ENCODE results near the gene GID4.

GID4 gene

DNA sequence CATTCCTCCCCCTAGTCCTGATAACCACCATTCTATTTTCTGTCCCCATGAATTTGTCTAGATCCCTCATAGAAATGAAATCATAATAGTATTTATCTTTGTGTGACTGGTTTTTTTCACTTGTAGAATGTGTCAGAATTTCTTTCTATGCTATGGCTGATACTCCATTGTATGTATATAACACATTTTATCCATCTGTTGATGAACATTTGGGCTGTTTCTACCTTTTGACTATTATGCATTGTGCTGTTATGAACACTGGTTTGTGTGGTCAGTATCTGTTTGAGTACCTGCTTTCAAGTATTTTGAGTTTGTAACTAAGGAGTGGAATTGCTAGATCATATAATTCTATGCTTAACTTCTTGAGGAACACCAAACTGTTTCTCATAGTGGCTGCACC lies 32.5 kb downstream of the GID4 start:
- no peak overlapping the region for H3K4me3 ChIP-seq (ENCODE audit: low read length)
- H3K27ac ChIP-seq (ENCODE audit: low read depth, low read length), result no peak overlapping the region
- TF ChIP-seq, protein P1, sequence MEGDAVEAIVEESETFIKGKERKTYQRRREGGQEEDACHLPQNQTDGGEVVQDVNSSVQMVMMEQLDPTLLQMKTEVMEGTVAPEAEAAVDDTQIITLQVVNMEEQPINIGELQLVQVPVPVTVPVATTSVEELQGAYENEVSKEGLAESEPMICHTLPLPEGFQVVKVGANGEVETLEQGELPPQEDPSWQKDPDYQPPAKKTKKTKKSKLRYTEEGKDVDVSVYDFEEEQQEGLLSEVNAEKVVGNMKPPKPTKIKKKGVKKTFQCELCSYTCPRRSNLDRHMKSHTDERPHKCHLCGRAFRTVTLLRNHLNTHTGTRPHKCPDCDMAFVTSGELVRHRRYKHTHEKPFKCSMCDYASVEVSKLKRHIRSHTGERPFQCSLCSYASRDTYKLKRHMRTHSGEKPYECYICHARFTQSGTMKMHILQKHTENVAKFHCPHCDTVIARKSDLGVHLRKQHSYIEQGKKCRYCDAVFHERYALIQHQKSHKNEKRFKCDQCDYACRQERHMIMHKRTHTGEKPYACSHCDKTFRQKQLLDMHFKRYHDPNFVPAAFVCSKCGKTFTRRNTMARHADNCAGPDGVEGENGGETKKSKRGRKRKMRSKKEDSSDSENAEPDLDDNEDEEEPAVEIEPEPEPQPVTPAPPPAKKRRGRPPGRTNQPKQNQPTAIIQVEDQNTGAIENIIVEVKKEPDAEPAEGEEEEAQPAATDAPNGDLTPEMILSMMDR (IDR thresholded peaks at IDR 0.05; ENCODE audit: low read depth, low read length, poor library complexity, severe bottlenecking), result no peak
- no peak for TF ChIP-seq EZH2phosphoT487 (IDR thresholded peaks at IDR 0.05; ENCODE audit: borderline replicate concordance, low read length)
- H3K4me1 ChIP-seq (ENCODE audit: control insufficient read depth, low read length), result no peaks in the 10 kb centered on the region
- H3K9me2 ChIP-seq (replicated peaks; ENCODE audit: control insufficient read depth, low read length), result no peaks in the 10 kb centered on the region
- H3K9me3 ChIP-seq (ENCODE audit: control insufficient read depth, insufficient read depth, low read length), result no peaks in the 10 kb centered on the region
- H4K20me1 ChIP-seq (ENCODE audit: control insufficient read depth, insufficient read depth, low read depth, low read length), result no peaks in the 10 kb centered on the region
- H3K4me2 ChIP-seq (ENCODE audit: low read length), result no peak overlapping the region
- H3K27me3 ChIP-seq (ENCODE audit: control insufficient read depth, low read length), result peaks cover 8% of the 10 kb centered on the region; the same call in 1 of the 2 replicates
- no peaks in the 10 kb centered on the region for H3K36me3 ChIP-seq (ENCODE audit: control insufficient read depth, low read length)
- no peaks in the 10 kb centered on the region for H3F3A ChIP-seq (ENCODE audit: control insufficient read depth, insufficient read depth)
- no peaks in the 10 kb centered on the region for H3K79me2 ChIP-seq (ENCODE audit: control insufficient read depth, low read length)

DNA sequence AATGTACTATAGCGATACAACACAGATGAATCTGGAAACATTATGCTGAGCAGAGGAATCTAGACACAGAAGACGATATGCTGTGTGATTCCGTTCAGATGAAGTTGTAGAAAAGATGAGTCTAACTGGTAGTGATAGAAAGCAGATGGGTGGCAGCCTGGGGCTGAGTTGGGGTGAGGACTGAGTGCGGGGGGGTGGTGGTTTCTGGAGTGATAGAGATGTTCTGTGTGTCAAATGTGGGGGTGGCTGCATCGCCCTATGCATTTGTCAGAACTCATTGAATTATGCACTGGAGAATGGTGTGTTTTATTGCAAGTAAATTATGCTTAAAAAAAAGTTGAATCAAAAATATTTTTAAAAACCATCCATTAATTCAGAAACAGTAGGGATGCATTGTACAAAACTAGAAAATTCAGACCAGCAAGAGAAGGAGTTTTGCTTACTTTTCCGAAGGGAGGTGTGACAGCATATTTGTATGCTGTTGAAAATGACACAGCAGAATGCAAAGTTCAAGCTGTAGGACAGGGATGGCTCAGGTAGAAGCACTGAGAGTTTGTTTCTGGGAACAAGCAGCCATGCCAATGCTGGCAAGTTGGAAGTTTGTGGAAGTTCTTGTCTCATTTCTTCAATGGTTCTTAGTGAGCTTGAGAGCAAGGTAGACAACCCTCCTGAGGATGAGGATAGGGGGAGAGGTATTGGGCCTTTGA lies 35.5 kb downstream of the GID4 start:
- Histone ChIP-seq H3K9me3 (ENCODE audit: control insufficient read depth, insufficient read depth, low read length) (no peaks in the 10 kb centered on the region), H3K79me2 (ENCODE audit: control insufficient read depth, low read length) (no peaks in the 10 kb centered on the region), H3K27me3 (ENCODE audit: control insufficient read depth, low read length) (peaks cover 10% of the 10 kb centered on the region; the same call in 1 of the 2 replicates), H3F3A (ENCODE audit: control insufficient read depth, insufficient read depth) (no peaks in the 10 kb centered on the region), H4K20me1 (ENCODE audit: control insufficient read depth, insufficient read depth, low read depth, low read length) (no peaks in the 10 kb centered on the region), H3K4me2 (ENCODE audit: low read length) (no peak overlapping the region), H3K36me3 (ENCODE audit: control insufficient read depth, low read length) (no peaks in the 10 kb centered on the region), H3K9me2 (replicated peaks; ENCODE audit: control insufficient read depth, low read length) (no peaks in the 10 kb centered on the region), H3K4me3 (ENCODE audit: low read length) (no peak overlapping the region), H3K4me1 (ENCODE audit: control insufficient read depth, low read length) (no peaks in the 10 kb centered on the region), H3K27ac (ENCODE audit: low read depth, low read length) (no peak overlapping the region)
- TF ChIP-seq, protein P1 (IDR thresholded peaks at IDR 0.05; ENCODE audit: low read depth, low read length, poor library complexity, severe bottlenecking), result no peak
- TF ChIP-seq EZH2phosphoT487 (IDR thresholded peaks at IDR 0.05; ENCODE audit: borderline replicate concordance, low read length), result no peak

DNA sequence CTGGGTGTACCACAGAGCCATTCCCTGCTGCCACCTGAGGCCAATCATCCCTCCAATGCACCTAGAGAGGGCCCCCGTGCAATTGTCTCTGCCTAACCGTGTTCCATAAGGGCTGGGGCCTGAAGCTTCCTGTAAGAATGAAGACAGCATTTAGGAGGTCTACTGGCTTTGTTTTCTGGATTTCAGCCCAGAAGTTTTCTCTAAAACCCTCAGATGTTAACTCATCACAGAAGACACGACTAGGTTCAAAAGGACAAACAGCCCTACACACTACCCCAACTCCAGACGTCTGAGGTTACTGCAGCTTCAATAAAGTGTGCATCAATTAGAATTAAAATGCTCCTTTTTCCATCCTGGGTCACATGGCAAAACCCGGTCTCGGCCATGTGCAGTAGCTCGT lies 37.7 kb downstream of the GID4 start:
- Histone ChIP-seq H3K27ac (ENCODE audit: low read depth, low read length) (no peak overlapping the region), H3K4me1 (ENCODE audit: control insufficient read depth, low read length) (no peaks in the 10 kb centered on the region), H3K4me3 (ENCODE audit: low read length) (no peak overlapping the region), H3K27me3 (ENCODE audit: control insufficient read depth, low read length) (0 out of 2 replicates have a peak, but pooled peaks cover 5% of the 10 kb centered on the region), H3K9me3 (ENCODE audit: control insufficient read depth, insufficient read depth, low read length) (no peaks in the 10 kb centered on the region), H3K36me3 (ENCODE audit: control insufficient read depth, low read length) (no peaks in the 10 kb centered on the region), H3K9me2 (replicated peaks; ENCODE audit: control insufficient read depth, low read length) (no peaks in the 10 kb centered on the region), H4K20me1 (ENCODE audit: control insufficient read depth, insufficient read depth, low read depth, low read length) (no peaks in the 10 kb centered on the region), H3K79me2 (ENCODE audit: control insufficient read depth, low read length) (no peaks in the 10 kb centered on the region), H3F3A (ENCODE audit: control insufficient read depth, insufficient read depth) (no peaks in the 10 kb centered on the region), H3K4me2 (ENCODE audit: low read length) (no peak overlapping the region)
- no peak for TF ChIP-seq EZH2phosphoT487 (IDR thresholded peaks at IDR 0.05; ENCODE audit: borderline replicate concordance, low read length)
- TF ChIP-seq, protein P1 (IDR thresholded peaks at IDR 0.05; ENCODE audit: low read depth, low read length, poor library complexity, severe bottlenecking), result no peak
